B cell (primary cell): ENCODE data around the gene ZNF784. TPM values are rescaled to one million over a fixed set of nuclear protein-coding genes. Genes with fewer than 3 reads are reported as not detected.

Experiments
- ATAC-seq: fragments of 200-7000 bp; cut with Tn5 transposase; one replicate; pipeline ENCODE4 v1.10.0; 2021; ENCODE audit warnings: low read depth, mild to moderate bottlenecking, moderate number of reproducible peaks, moderate library complexity
- CTCF ChIA-PET: fragments of 350-600 bp; sonication (Branson Sonifier 250); formaldehyde crosslinking; loops from one replicate; lab custom pipeline; 2021; ENCODE audit warnings: antibody characterized with exemption, inconsistent platforms; lab: Charles Lee
- POLR2A ChIA-PET: fragments of 350-600 bp; sonication (Branson Sonifier 250); formaldehyde crosslinking; loops from one replicate; lab custom pipeline; 2021; ENCODE audit warnings: antibody characterized with exemption; lab: Charles Lee
- DNase-seq: peaks from one replicate; pipeline ENCODE4 v3.0.0; 2013
- H2AFZ ChIP-seq: 2 replicates; pipeline ENCODE4 v1.6.1; 2012; ENCODE audit warnings: mild to moderate bottlenecking, low read depth, low read length; ENCODE audit not compliant: insufficient read depth, poor library complexity, severe bottlenecking
- H3K27ac ChIP-seq, 2 donors: 1 replicate in 1 of 2; 2 replicates in 1 of 2; pipeline ENCODE4 v1.5.1; 2012 to 2013; ENCODE audit warnings: low read length in 2 of 2, mild to moderate bottlenecking in 2 of 2, moderate library complexity in 1 of 2
- H3K27me3 ChIP-seq, 4 experiments: fragments of 200-600 bp in 1 of 4; sonication (generic) in 1 of 4; replicated peaks in 1 of 4; 1 replicate in 2 of 4; 2 replicates in 2 of 4; pipeline versions ENCODE4 v1.6.1 to v1.7.0; 2013 to 2016; ENCODE audit warnings: low read length in 3 of 4, mild to moderate bottlenecking in 2 of 4, mixed read lengths in 1 of 4, moderate library complexity in 1 of 4; ENCODE audit not compliant: insufficient read depth in 4 of 4, control insufficient read depth in 3 of 4; ENCODE audit errors: control extremely low read depth in 1 of 4
- H3K36me3 ChIP-seq, 2 experiments: replicated peaks in 1 of 2; 1 replicate in 1 of 2; 2 replicates in 1 of 2; pipeline versions ENCODE4 v1.6.1 to v1.7.1; 2013; ENCODE audit warnings: low read length in 1 of 2; ENCODE audit not compliant: insufficient read depth in 2 of 2, control insufficient read depth in 1 of 2; ENCODE audit errors: control extremely low read depth in 1 of 2, extremely low read depth in 1 of 2
- H3K4me1 ChIP-seq, 2 donors: fragments of 200-600 bp in 1 of 2; sonication (generic) in 1 of 2; 1 replicate in 1 of 2; 2 replicates in 1 of 2; pipeline versions ENCODE4 v1.5.1 to v1.6.1; 2013 to 2017; ENCODE audit warnings: low read length in 2 of 2; ENCODE audit not compliant: control insufficient read depth in 2 of 2, insufficient read depth in 2 of 2
- H3K4me2 ChIP-seq: replicated peaks from 2 replicates; pipeline ENCODE3; 2012; ENCODE audit warnings: mild to moderate bottlenecking, low read depth, low read length; ENCODE audit not compliant: poor library complexity, severe bottlenecking
- H3K4me3 ChIP-seq, 5 experiments: fragments of 200-600 bp in 1 of 5; sonication (generic) in 1 of 5; 1 replicate in 3 of 5; 2 replicates in 2 of 5; pipeline versions ENCODE4 v1.5.1 to v1.7.0; 2011 to 2016; ENCODE audit warnings: low read length in 4 of 5, mild to moderate bottlenecking in 4 of 5, low read depth in 2 of 5, control low read depth in 1 of 5, moderate library complexity in 1 of 5; ENCODE audit not compliant: insufficient read depth in 1 of 5; ENCODE audit errors: control extremely low read depth in 1 of 5, extremely low read depth in 1 of 5
- H3K79me2 ChIP-seq: fragments of 200-600 bp; sonication (generic); one replicate; pipeline ENCODE4 v1.6.0; 2016; ENCODE audit warnings: low read length; ENCODE audit not compliant: control insufficient read depth, insufficient read depth
- H3K9ac ChIP-seq: fragments of 200-600 bp; sonication (generic); 2 replicates; pipeline ENCODE4 v1.6.1; 2017; ENCODE audit warnings: mild to moderate bottlenecking, low read length, moderate library complexity
- H3K9me3 ChIP-seq, 3 donors: one replicate each; pipeline versions ENCODE4 v1.6.1 to v1.7.1; 2013; ENCODE audit warnings: low read length in 2 of 3; ENCODE audit not compliant: control insufficient read depth in 2 of 3, insufficient read depth in 1 of 3; ENCODE audit errors: control extremely low read depth in 1 of 3
- H4K20me1 ChIP-seq: 2 replicates; pipeline ENCODE4 v1.6.0; 2012; ENCODE audit warnings: mild to moderate bottlenecking, low read length; ENCODE audit not compliant: insufficient read depth, control insufficient read depth, poor library complexity, severe bottlenecking
- H3K27ac Mint-ChIP-seq: one replicate; pipeline ENCODE4 v1.8.0; 2021; ENCODE audit warnings: mixed read lengths
- H3K27me3 Mint-ChIP-seq: one replicate; pipeline ENCODE4 v1.8.0; 2021; ENCODE audit warnings: mixed read lengths
- H3K4me1 Mint-ChIP-seq: one replicate; pipeline ENCODE4 v1.8.0; 2021; ENCODE audit warnings: mixed read lengths
- H3K4me3 Mint-ChIP-seq: one replicate; pipeline ENCODE4 v1.8.0; 2021; ENCODE audit warnings: mixed read lengths
- H3K9me3 Mint-ChIP-seq: one replicate; pipeline ENCODE4 v1.8.0; 2022; ENCODE audit warnings: mixed read lengths; ENCODE audit not compliant: insufficient read depth
- CTCF ChIP-seq: fragments of 200-600 bp; IDR thresholded peaks from one replicate; pipeline ENCODE4 v1.8.0; 2022; ENCODE audit warnings: antibody characterized with exemption, mild to moderate bottlenecking
- EZH2 ChIP-seq: IDR thresholded peaks from 2 replicates; pipeline ENCODE4 v1.6.1; 2012; ENCODE audit warnings: borderline replicate concordance, low read depth, mild to moderate bottlenecking, moderate library complexity, low read length; ENCODE audit not compliant: insufficient read depth, poor library complexity, severe bottlenecking
- WGBS: methylation state at CpG from one replicate; pipeline ENCODE4 v1.1.5; 2013; ENCODE audit warnings: missing lambda C conversion rate; ENCODE audit not compliant: insufficient coverage; 5-methylcytosine and 5-hydroxymethylcytosine counted together
- intact Hi-C: fragments of 100-400 bp; cut with micrococcal nuclease; formaldehyde crosslinking; loops from one replicate; pipeline ENCODE4 v1.10.0; 2022
- polyA plus RNA-seq: library from polyadenylated mRNA; depleted of rRNA; stranded (reverse); fragments of >200 nt; gene quantifications from 2 replicates; pipeline ENCODE4 v1.2.3, GENCODE V29; 2012
- total RNA-seq, 2 donors: library from RNA; stranded (reverse); fragments of 120-200 nt in 1 of 2; gene quantifications; 1 replicate in 1 of 2; 2 replicates in 1 of 2; pipeline versions ENCODE4 v1.2.3 to v1.2.4, GENCODE V29; 2013 to 2022

Gene ZNF784
- total and polyA plus RNA-seq, 2 donors (not counting 1 experiment from before 2014, with no cell fraction given): 9.2 to 9.7 TPM

GRCh38 chr19:55654868-55655647, 30.7 kb upstream of the ZNF784 start, which contains the start of gene U2AF2:
TSS of gene U2AF2 (plus strand) at chr19:55655035. CDS start at chr19:55655105, 70 bp downstream.
- ATAC-seq: peak; percentile 48
- H2AFZ ChIP-seq: peak within 1 kb of the TSS; percentile 85
- WGBS: under 1% methylated on average over 80 of the region's 95 CpGs
- Mint-ChIP-seq H3K9me3 (no peaks in the 10 kb centered on the region), H3K27me3 (no peaks in the 10 kb centered on the region), H3K4me3 (peak within 1 kb of the TSS; percentile 93), H3K4me1 (peaks cover 56% of the 10 kb centered on the region), H3K27ac (peak within 1 kb of the TSS; percentile 96)
- peaks cover 53% of the 10 kb centered on the region for H3K79me2 ChIP-seq
- H3K4me3 ChIP-seq: peak within 1 kb of the TSS; percentile 66 to 98 (median 92)
- H3K27me3 ChIP-seq: no peaks in the 10 kb centered on the region
- POLR2A ChIA-PET: interaction anchor here (0.6 to 1.7 kb wide), 21 partner anchors 10 to 1518 kb away, joined by 3 to 17 read pairs (median 5); partner anchors contain the start of genes EPN1, FIZ1, MBOAT7 and ZNF524
- H3K4me2 ChIP-seq: peak within 1 kb of the TSS; percentile 87
- TF ChIP-seq CTCF (no peak), EZH2 (no peak)
- DNase-seq: peak; percentile 93
- H3K36me3 ChIP-seq: peaks cover 0 to 42% of the 10 kb centered on the region in 2 experiments
- H3K9me3 ChIP-seq: no peaks in the 10 kb centered on the region
- H3K9ac ChIP-seq: peak within 1 kb of the TSS; percentile 93
- H3K27ac ChIP-seq: peak within 1 kb of the TSS; percentile 98 to 100
- H4K20me1 ChIP-seq: peaks cover 47% of the 10 kb centered on the region
- peaks cover 37 to 51% of the 10 kb centered on the region in 2 donors for H3K4me1 ChIP-seq
- intact Hi-C loops: loop anchor here (1.0 kb wide), 4 partner anchors 12 to 396 kb away; partner anchors contain the start of genes EPN1, PPP6R1, ZNF581 and ZNF865
- CTCF ChIA-PET: interaction anchor here (0.6 to 3.9 kb wide), 14 partner anchors 11 to 401 kb away, joined by 3 to 87 read pairs (median 5); partner anchors contain the start of genes FIZ1, ZNF524, ZNF580 and ZNF581
